GM12878 (cell line): ENCODE results near the gene KRT6C.

Source experiments
- RAD21 ChIP-seq: IDR thresholded peaks from 2 replicates; pipeline ENCODE4 v1.6.1; 2011; ENCODE audit warnings: mild to moderate bottlenecking, low read depth, low read length, moderate library complexity; ENCODE audit not compliant: insufficient read depth
- SPI1 ChIP-seq: IDR thresholded peaks from 2 replicates; pipeline ENCODE4 v1.6.1; 2011; ENCODE audit warnings: low read depth, mild to moderate bottlenecking, low read length, moderate library complexity, borderline replicate concordance; ENCODE audit not compliant: insufficient read depth
- ZNF207 ChIP-seq: fragments of 450-650 bp; IDR thresholded peaks from 2 replicates; pipeline ENCODE4 v1.6.1; 2014; ENCODE audit warnings: antibody characterized with exemption, mild to moderate bottlenecking, borderline replicate concordance
- TF ChIP-seq, protein P1 (sequence below), 3 experiments: IDR thresholded peaks in 2 of 3; conservative IDR thresholded peaks in 1 of 3; 2 replicates each; pipeline ENCODE4 v1.5.1; 2011; ENCODE audit warnings: low read depth in 3 of 3, low read length in 3 of 3, mild to moderate bottlenecking in 3 of 3, control low read depth in 2 of 3, moderate library complexity in 2 of 3, inconsistent platforms in 1 of 3, mixed read lengths in 1 of 3; ENCODE audit not compliant: control insufficient read depth in 2 of 3, insufficient read depth in 1 of 3; ENCODE audit errors: extremely low read depth in 1 of 3

DNA sequence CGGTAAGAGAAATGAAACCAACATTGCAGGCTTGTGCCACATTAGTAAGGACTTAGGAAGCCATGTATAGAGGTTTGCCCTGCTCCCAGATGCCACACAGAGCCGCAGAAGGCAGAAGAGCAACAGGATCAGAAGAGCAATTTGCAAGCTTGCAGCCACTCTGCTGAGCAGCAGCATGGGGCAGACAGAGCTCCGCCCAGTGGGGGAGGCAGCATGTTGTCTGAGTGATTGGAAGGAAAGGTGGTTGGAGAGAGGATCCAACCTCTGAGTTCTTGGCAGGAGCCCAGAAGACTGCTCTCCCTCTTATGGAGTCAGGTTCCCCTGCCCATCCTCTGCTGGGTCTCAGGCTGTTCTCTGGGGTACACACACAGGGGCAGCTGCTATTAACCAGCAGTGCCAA lies 21.8 kb upstream of the KRT6C start:
- TF ChIP-seq RAD21 (no peak), ZNF207 (no peak), SPI1 (no peak)
- TF ChIP-seq, protein P1, sequence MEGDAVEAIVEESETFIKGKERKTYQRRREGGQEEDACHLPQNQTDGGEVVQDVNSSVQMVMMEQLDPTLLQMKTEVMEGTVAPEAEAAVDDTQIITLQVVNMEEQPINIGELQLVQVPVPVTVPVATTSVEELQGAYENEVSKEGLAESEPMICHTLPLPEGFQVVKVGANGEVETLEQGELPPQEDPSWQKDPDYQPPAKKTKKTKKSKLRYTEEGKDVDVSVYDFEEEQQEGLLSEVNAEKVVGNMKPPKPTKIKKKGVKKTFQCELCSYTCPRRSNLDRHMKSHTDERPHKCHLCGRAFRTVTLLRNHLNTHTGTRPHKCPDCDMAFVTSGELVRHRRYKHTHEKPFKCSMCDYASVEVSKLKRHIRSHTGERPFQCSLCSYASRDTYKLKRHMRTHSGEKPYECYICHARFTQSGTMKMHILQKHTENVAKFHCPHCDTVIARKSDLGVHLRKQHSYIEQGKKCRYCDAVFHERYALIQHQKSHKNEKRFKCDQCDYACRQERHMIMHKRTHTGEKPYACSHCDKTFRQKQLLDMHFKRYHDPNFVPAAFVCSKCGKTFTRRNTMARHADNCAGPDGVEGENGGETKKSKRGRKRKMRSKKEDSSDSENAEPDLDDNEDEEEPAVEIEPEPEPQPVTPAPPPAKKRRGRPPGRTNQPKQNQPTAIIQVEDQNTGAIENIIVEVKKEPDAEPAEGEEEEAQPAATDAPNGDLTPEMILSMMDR (IDR thresholded peaks at IDR 0.05 in 2 of 3, conservative IDR thresholded peaks at IDR 0.05 in 1 of 3; ENCODE audit: control insufficient read depth in 2 of 3, extremely low read depth in 1 of 3, insufficient read depth in 1 of 3, low read depth in 3 of 3, low read length in 3 of 3) = no peak
